ENCODE data around the gene DNASE1L3. TPM values are rescaled to one million over a fixed set of nuclear protein-coding genes. Genes with fewer than 3 reads are reported as not detected.
"Not testable (repeated sequence)": the region's sequence is repeated elsewhere in the genome, so short reads cannot be mapped to it uniquely, and the experiment has no call there.

DNASE1L3 gene
- total RNA-seq, 1 donor from 2014 or later = 1.5 TPM

DNA sequence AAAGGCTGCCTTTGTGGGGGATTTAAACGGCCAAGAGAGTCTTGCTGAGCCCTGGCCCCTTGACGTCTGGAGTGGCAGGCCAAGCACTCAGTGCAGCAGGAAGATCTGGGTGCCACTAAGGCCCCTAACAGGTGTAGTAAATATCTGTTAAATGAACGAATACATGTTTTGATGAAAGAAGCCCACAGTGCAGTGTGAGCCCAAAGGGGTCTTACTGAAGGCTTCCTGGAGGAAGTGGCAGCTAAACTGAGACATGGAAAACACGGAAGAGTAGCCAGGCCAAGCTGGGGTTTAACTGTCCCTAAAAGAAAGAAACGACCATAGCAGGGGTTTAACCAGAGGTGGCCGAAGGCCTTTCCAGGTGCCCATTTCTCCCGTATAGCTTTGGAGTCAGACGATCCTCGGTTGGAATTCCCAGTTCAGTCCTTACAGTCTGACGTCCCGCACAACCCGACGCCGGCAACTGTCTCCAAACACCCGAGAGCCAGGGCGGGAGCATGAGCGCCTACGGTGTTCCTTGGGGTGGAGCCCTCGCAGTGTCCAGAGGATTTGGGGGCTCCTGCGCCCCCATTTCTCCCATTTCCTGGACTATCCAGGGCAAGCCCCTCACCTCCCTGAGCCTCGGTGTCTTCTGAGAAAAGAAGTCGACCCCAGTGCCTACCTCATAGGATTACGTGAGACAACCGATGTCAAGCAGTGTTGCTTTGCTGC lies 25.9 kb upstream of the DNASE1L3 start:
- no peak for DNase-seq (ENCODE audit: extremely low read depth, low read depth, low spot score)

DNA sequence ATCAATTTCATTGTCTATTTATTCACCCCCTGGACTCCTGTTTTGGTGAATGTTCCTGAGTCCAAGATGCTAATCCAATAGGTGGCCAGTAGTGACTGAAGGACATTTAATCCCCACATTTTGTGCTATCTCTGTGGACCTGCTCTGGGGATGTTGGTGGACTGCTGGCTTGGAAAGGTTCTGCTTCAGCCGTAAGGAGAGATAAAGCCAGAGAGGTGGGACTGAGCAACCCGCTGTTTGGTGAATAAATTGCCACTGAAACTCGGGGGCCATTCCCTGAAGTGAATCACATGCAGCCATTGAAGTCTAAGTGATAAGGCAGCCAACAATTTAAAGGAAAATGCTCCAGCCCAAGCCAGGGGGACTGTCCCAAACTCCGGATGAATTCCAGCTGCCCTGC lies 25.2 kb upstream of the DNASE1L3 start:
- DNase-seq (ENCODE audit: extremely low read depth, low read depth, low spot score) = no peak

- no peak for DNase-seq (ENCODE audit: extremely low read depth, low read depth, low spot score)
Measured at GRCh38 chr3:58234516-58234931, 23.8 kb upstream of the DNASE1L3 start.

GRCh38 chr3:58231666-58232065 lies 20.9 kb upstream of the DNASE1L3 start:
- no peak for DNase-seq (ENCODE audit: extremely low read depth, low read depth, low spot score)

GRCh38 chr3:58230876-58231552 lies 20.2 kb upstream of the DNASE1L3 start:
- DNase-seq (ENCODE audit: extremely low read depth, low read depth, low spot score) = no peak

DNA sequence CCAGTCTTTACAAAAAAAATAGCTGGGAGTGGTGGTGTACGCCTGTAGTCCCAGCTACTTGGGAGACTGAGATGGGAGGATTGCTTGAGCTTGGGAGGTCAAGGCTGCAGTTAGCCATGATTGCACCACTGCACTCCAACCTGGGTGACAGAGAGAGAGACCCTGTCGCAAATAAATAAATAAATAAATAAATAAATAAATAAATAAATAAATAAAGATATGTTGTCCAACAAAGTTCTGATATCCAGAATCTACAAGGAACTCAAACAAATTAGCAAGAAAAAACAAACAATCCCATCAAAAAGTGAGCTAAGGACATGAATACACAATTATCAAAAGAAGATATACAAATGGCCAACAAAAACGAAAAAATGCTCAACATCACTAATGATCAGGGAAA lies 17.2 kb upstream of the DNASE1L3 start:
- not testable (repeated sequence) for DNase-seq (ENCODE audit: extremely low read depth, low read depth, low spot score)

DNA sequence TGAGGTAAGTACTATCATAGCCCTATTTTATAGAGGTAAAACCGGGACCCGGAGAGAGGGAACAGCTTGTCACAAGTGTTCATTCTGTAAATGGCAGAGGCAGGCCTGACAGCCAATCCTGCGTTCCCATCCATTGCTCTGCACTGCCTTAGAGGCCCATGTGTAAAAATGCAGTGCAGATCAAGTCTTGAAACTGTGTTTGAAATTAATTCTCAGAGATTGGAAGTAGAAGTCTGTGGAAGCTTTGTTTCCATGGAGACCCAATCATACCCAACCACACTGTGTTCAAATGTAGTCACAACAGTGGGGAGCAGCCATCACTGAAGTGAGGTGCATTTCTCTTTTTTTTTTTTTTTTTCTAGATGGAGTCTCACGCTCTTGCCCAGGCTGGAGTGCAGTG lies 13.1 kb upstream of the DNASE1L3 start:
- DNase-seq (ENCODE audit: extremely low read depth, low read depth, low spot score) = no peak

DNA sequence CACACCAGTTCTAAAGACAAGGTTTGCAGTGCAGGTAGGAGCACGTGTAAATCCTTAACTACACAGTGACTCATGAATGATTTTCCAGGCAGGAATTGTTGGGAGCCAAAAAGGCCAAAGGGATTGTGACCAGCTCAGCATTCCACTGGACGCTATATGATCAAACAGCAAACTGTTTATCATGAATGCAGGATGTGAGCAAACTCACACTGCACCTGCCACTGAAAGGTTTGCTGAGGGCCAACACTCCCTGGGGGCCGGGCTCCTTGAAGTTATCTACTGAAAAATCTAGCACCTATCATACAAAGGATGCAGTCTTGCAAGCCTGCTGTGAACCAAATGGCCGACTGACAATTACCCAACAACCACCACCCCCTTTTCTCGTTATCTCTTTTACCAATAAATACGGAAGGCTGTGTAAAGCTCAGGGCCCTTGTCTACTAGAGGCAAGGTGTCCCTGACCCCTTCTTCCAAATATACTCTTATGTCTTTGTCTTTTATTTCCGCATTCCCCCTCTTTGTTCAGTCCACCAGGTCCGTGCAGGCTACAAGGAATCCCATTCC lies 11.5 kb upstream of the DNASE1L3 start:
- DNase-seq (ENCODE audit: extremely low read depth, low read depth, low spot score) = no peak

DNA sequence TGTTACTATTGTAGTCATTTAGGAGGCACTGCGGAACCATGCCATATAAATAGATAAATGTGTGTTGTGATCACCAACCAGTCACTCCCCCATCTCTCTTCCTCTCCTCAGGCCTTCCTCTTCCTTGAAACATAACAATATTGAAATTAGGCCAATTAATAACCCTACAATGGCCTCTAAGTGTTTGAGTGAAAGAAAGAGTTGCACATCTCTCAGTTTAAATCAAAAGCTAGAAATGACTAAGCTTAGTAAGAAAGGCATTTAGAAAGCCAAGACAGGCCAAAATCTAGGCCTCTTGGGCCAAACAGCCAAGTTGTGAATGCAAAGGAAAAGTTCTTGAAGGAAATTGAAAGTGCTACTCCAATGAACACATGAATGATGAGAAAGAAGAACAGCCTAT lies 8.1 kb upstream of the DNASE1L3 start:
- no peak for DNase-seq (ENCODE audit: extremely low read depth, low read depth, low spot score)

GRCh38 chr3:58217209-58217811 lies 6.5 kb upstream of the DNASE1L3 start:
- DNase-seq (ENCODE audit: extremely low read depth, low read depth, low spot score) = no peak

- DNase-seq (ENCODE audit: extremely low read depth, low read depth, low spot score) = no peak
Measured at GRCh38 chr3:58216496-58217195, 5.9 kb upstream of the DNASE1L3 start.

DNA sequence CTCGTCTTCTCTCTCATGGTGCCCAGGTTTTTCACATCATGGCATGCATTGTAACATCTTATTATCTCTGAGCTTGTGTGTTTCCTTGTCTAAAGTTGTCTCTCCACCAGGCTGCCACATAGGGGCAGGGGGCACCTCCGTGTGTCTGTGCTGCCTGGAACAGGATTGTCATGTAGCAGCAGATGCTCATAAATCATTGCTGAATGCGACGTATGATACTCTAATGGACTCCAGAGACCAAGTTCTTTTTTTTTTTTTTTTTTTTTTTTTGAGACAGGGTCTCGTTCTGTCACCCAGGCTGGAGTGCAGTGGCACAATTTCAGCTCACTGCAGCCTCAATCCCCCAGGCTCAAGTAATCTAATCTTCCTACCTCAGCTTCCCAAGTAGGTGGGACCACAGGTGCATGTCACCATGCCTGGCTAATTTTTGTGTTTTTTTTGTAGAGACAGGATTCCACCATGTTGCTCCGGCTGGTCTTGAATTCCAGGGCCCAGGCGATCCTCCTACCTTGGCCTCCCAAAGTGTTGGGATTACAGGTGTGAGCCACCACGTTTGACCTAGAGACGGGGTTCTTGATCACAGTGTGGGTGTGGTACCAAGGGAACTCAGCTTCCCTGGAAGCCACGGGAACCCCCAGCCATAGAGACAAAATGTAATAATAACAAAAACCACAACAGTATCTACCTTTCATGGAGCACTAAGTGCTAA lies 4.7 kb upstream of the DNASE1L3 start:
- DNase-seq (ENCODE audit: extremely low read depth, low read depth, low spot score) = no peak

DNA sequence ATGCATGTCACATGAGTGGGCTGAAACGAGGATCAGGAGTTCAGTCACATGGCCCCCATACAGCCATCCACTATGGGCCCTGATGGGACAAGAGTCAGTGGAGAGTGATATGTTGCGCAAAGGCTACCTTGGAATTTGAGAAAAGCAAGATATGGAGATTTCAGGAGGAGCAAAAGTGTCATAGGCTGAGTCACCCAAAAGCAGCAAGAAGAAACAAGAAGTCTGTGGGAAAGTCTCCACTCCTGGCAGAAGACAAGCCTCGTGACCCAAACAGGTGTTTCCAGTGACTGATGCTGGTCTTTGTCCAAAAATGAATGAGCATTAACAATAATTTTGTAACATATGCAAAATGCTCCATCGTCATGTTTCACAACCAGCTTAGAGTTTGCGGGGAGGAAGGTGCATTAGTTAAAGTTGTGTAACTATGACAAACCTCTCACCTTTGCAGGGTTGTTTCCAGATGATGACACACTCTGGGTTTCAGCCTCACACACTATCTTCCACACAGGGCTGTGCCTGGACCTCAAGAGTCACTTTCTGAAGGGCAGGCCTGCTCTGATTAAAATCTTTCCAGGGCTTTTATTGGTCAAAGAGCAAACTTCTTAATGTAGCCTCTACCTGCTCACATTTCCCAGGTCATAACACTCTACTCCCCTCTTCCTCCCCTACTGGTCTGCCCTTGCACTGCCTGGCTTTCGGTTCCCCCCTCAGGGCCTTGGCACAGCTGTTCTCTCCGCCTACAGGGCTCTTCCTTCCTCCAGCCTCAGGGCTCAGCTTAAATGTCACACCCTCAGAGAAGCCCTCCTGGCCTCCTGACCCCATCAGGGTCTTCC lies 3.9 kb upstream of the DNASE1L3 start:
- DNase-seq (ENCODE audit: extremely low read depth, low read depth, low spot score) = no peak

DNA sequence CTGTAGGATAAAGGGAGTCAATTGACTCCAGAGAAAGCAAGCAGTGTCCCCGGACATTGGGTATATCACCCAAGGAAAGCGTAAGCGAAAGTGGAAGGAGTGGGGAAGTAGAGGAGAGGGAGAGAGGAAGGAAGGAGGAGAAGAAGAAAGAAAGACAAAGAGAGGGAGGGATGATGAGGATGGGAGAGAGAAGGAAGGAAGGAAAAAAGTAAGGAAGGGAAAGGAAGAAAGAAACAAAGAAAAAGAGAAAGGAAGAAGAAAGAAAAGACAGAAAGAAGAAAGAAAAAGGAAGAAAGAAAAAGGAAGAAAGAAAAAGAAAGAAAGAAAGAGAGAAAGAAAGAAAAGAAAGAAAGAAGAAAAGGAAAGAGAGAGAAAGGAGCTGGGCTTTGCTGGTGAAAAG lies 839 bp downstream of the DNASE1L3 start:
- no peak for DNase-seq (ENCODE audit: extremely low read depth, low read depth, low spot score)

GRCh38 chr3:58207954-58208353 lies 2.8 kb downstream of the DNASE1L3 start:
- DNase-seq (ENCODE audit: extremely low read depth, low read depth, low spot score) = no peak

GRCh38 chr3:58206406-58207011 lies 4.3 kb downstream of the DNASE1L3 start:
- DNase-seq (ENCODE audit: extremely low read depth, low read depth, low spot score) = no peak

- no peak for DNase-seq (ENCODE audit: extremely low read depth, low read depth, low spot score)
Measured at GRCh38 chr3:58205981-58206380, 4.8 kb downstream of the DNASE1L3 start.

DNA sequence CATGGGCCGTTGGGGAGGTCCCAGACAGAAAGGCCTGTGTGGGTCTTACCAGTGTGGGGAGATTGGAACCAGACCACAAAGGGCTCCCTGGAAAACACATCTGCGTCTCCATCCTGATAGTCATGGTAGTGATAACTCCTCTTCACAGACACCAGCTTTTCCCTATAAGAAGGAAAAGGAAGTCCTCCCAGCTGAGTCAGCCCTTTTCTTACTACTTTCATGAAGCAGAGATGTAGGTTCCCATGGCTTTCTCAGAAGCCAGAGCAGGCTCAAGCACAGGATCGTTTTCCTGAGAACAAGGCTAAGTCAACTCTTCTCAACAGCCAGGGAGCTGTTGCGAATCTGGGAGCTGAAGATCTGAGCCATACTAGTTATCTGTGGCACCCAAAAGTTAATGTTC lies 6.1 kb downstream of the DNASE1L3 start:
- no peak for DNase-seq (ENCODE audit: extremely low read depth, low read depth, low spot score)

DNA sequence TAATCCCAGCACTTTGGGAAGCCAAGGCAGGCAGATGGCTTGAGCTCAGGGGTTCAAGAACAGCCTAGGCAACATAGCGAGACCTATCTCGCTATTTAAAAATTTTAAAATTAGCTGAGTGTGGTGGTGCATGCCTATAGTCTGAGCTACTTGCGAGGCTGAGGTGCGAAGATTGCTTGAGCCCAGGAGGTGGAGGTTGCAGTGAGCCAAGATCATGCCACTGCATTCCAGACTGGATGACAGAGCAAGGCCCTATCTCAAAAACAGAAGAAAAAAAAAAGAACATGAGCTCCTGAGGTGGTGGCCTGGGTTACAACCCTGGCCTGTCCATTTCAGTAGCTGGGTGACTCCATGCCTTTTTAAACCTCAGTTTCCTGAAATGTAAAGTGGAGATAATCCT lies 7.2 kb downstream of the DNASE1L3 start:
- DNase-seq (ENCODE audit: extremely low read depth, low read depth, low spot score) = no peak

All from glomerular endothelial cell (primary cell).